Fibroblast of lung (primary cell): ENCODE measurements around the gene KRT40. TPM values are rescaled to one million over a fixed set of nuclear protein-coding genes. Genes with fewer than 3 reads are reported as not detected.

Source experiments
- DNase-seq, 2 donors: peaks; one replicate each; pipeline versions ENCODE4 v3.0.0 to v3.0.0-alpha.2; 2010; ENCODE audit warnings: low read depth in 2 of 2
- H2AFZ ChIP-seq: 2 replicates; pipeline ENCODE4 v1.5.1; 2012; ENCODE audit warnings: low read length, control low read depth, inconsistent platforms
- H3K27ac ChIP-seq: 2 replicates; pipeline ENCODE4 v1.5.1; 2011; ENCODE audit warnings: low read length, control low read depth; ENCODE audit not compliant: insufficient read depth
- H3K27me3 ChIP-seq: 2 replicates; pipeline ENCODE4 v1.5.1; 2011; ENCODE audit warnings: mild to moderate bottlenecking, low read length; ENCODE audit not compliant: control insufficient read depth, insufficient read depth
- H3K36me3 ChIP-seq: 2 replicates; pipeline ENCODE4 v1.5.1; 2011; ENCODE audit warnings: low read length; ENCODE audit not compliant: control insufficient read depth, insufficient read depth
- H3K4me1 ChIP-seq: 2 replicates; pipeline ENCODE4 v1.5.1; 2011; ENCODE audit warnings: low read length; ENCODE audit not compliant: control insufficient read depth, insufficient read depth; ENCODE audit errors: extremely low read depth
- H3K4me2 ChIP-seq: 2 replicates; pipeline ENCODE4 v1.5.1; 2011; ENCODE audit warnings: low read length, control low read depth; ENCODE audit not compliant: insufficient read depth; ENCODE audit errors: extremely low read depth
- H3K4me3 ChIP-seq, 4 experiments: fragments of 200-600 bp in 1 of 4; sonication (generic) in 1 of 4; replicated peaks in 1 of 4; 2 replicates each; pipeline ENCODE4 v1.5.1; 2011 to 2016; ENCODE audit warnings: low read length in 4 of 4, low read depth in 3 of 4, mild to moderate bottlenecking in 3 of 4, control low read depth in 2 of 4, inconsistent platforms in 1 of 4, mixed read lengths in 1 of 4; ENCODE audit not compliant: insufficient read depth in 1 of 4; ENCODE audit errors: control extremely low read depth in 1 of 4
- H3K79me2 ChIP-seq: 2 replicates; pipeline ENCODE4 v1.5.1; 2012; ENCODE audit warnings: mild to moderate bottlenecking, low read length, inconsistent platforms; ENCODE audit not compliant: control insufficient read depth, insufficient read depth
- H3K9ac ChIP-seq: 2 replicates; pipeline ENCODE4 v1.5.1; 2011; ENCODE audit warnings: mild to moderate bottlenecking, low read length, control low read depth; ENCODE audit not compliant: insufficient read depth
- H3K9me3 ChIP-seq: 2 replicates; pipeline ENCODE4 v1.5.1; 2012; ENCODE audit warnings: low read depth, low read length; ENCODE audit not compliant: control insufficient read depth, insufficient read depth
- H4K20me1 ChIP-seq: 2 replicates; pipeline ENCODE4 v1.5.1; 2011; ENCODE audit warnings: low read length; ENCODE audit not compliant: control insufficient read depth, insufficient read depth; ENCODE audit errors: extremely low read depth
- EZH2 ChIP-seq: IDR thresholded peaks from 2 replicates; pipeline ENCODE4 v1.5.1; 2012; ENCODE audit warnings: low read length, control low read depth, mild to moderate bottlenecking; ENCODE audit errors: missing control alignments
- polyA plus RNA-seq, 2 donors: library from polyadenylated mRNA; depleted of rRNA in 1 of 2; stranded (reverse) in 1 of 2; unstranded in 1 of 2; fragments of >200 nt; gene quantifications; 2 replicates each; pipeline ENCODE4 v1.2.1, GENCODE V29; 2011 to 2012; ENCODE audit warnings: missing spikeins in 1 of 2
- total RNA-seq: library from RNA; depleted of rRNA; stranded (reverse); fragments of >200 nt; gene quantifications from 2 replicates; pipeline ENCODE4 v1.2.1, GENCODE V29; 2014
- TF ChIP-seq, protein P1 (sequence below), 2 donors: IDR thresholded peaks in 1 of 2; conservative IDR thresholded peaks in 1 of 2; 1 replicate in 1 of 2; 2 replicates in 1 of 2; pipeline ENCODE4 v1.5.1; 2011 to 2012; ENCODE audit warnings: low read length in 2 of 2, control low read depth in 1 of 2, inconsistent platforms in 1 of 2, low read depth in 1 of 2, mild to moderate bottlenecking in 1 of 2

Gene KRT40
- total and polyA plus RNA-seq, 2 donors (not counting 1 experiment from before 2014, with no cell fraction given) = 0.05 TPM; not detected in 1

DNA sequence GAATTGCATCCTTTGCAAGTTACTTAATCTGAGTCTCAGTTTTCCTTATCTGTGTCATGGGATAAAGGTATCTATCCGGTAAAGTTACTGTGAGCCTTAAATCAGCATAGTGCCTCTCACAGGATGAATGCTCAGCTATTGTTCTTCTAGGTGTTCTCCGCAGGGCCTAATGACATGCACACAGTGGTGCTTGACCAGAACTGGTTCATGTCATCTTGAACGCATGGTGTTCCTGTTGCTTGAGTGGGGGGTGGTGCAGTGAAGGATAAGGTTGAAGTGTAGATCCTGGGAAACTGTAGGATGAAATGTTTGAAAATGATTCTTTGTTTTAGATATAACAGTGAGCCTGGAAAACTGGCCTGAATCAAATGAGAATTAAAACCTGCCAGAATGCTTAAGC, 4.0 kb downstream of the KRT40 start:
- Histone ChIP-seq H3K4me2 (no peak overlapping the region), H3K79me2 (no peaks in the 10 kb centered on the region), H3K4me3 (no peak overlapping the region), H3K9me3 (no peaks in the 10 kb centered on the region), H3K36me3 (no peaks in the 10 kb centered on the region), H3K27me3 (no peaks in the 10 kb centered on the region), H4K20me1 (no peaks in the 10 kb centered on the region), H3K9ac (no peak overlapping the region), H3K4me1 (peaks cover 6% of the 10 kb centered on the region), H2AFZ (no peak overlapping the region), H3K27ac (no peak overlapping the region)
- no peak for TF ChIP-seq EZH2
- TF ChIP-seq, protein P1, sequence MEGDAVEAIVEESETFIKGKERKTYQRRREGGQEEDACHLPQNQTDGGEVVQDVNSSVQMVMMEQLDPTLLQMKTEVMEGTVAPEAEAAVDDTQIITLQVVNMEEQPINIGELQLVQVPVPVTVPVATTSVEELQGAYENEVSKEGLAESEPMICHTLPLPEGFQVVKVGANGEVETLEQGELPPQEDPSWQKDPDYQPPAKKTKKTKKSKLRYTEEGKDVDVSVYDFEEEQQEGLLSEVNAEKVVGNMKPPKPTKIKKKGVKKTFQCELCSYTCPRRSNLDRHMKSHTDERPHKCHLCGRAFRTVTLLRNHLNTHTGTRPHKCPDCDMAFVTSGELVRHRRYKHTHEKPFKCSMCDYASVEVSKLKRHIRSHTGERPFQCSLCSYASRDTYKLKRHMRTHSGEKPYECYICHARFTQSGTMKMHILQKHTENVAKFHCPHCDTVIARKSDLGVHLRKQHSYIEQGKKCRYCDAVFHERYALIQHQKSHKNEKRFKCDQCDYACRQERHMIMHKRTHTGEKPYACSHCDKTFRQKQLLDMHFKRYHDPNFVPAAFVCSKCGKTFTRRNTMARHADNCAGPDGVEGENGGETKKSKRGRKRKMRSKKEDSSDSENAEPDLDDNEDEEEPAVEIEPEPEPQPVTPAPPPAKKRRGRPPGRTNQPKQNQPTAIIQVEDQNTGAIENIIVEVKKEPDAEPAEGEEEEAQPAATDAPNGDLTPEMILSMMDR (conservative IDR thresholded peaks at IDR 0.05 in 1 of 2, IDR thresholded peaks at IDR 0.05 in 1 of 2; ENCODE audit: low read depth in 1 of 2, low read length in 2 of 2) = no peak
- no peak for DNase-seq

DNA sequence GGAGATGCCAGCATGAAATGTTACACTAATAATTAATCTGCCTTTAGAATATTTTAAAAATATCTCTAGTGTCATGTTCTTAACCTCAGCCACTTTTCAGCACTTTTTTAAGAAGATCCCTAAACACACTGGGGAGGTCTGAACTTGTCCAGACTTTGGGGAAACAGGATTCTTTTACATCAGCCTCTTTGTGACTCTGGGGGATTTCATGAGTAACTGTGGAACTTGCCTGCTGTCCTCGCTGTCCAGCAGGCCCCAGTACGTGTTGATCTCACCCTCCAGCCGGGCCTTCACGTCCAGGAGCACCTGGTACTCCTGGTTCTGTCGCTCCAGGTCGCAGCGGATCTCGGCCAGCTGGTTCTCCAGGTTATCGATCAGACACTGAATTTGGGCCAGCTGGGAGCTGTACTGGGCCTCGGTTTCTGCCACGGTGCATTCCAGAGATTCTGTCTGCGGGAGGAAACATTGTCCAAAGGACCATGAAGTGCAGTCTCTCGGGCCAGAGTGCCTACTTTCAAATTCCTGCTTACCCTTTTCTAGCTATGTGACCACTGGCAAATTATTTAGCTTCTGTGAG, 5.5 kb downstream of the KRT40 start:
- Histone ChIP-seq H3K4me1 (peaks cover 6% of the 10 kb centered on the region), H3K27ac (no peak overlapping the region), H4K20me1 (no peaks in the 10 kb centered on the region), H3K4me2 (no peak overlapping the region), H3K9me3 (no peaks in the 10 kb centered on the region), H3K36me3 (no peaks in the 10 kb centered on the region), H3K4me3 (no peak overlapping the region), H2AFZ (no peak overlapping the region), H3K9ac (no peak overlapping the region), H3K27me3 (no peaks in the 10 kb centered on the region), H3K79me2 (no peaks in the 10 kb centered on the region)
- DNase-seq = no peak
- no peak for TF ChIP-seq EZH2
- TF ChIP-seq, protein P1 (conservative IDR thresholded peaks at IDR 0.05 in 1 of 2, IDR thresholded peaks at IDR 0.05 in 1 of 2; ENCODE audit: low read depth in 1 of 2, low read length in 2 of 2) = no peak

DNA sequence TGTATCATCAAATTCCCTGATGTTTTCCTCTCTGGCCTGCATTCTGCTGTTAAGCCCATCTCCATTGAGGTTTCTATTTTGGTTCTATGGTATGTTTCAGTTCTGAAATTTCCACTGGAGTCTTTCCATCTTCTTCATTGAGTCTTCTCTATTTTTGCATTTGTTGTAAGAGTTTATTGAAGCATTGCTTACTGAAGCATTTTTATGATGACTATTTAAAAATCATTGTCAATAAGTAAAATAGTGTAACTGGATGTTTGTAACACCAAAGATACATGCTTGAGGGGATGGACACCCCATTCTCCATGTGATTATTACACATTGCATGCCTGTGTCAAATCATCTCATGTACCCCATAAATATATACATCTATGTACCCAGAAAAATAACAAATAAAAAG, 8.6 kb downstream of the KRT40 start:
- H3K79me2 ChIP-seq = no peaks in the 10 kb centered on the region
- H3K27me3 ChIP-seq = no peaks in the 10 kb centered on the region
- H3K4me2 ChIP-seq = no peak overlapping the region
- no peak for DNase-seq
- H3K9ac ChIP-seq = no peak overlapping the region
- TF ChIP-seq EZH2 = no peak
- TF ChIP-seq, protein P1 (conservative IDR thresholded peaks at IDR 0.05 in 1 of 2, IDR thresholded peaks at IDR 0.05 in 1 of 2; ENCODE audit: low read depth in 1 of 2, low read length in 2 of 2) = no peak
- no peak overlapping the region for H3K27ac ChIP-seq
- no peak overlapping the region for H2AFZ ChIP-seq
- no peaks in the 10 kb centered on the region for H3K9me3 ChIP-seq
- no peak overlapping the region for H3K4me3 ChIP-seq
- H3K4me1 ChIP-seq = peaks cover 2% of the 10 kb centered on the region
- H3K36me3 ChIP-seq = no peaks in the 10 kb centered on the region
- no peaks in the 10 kb centered on the region for H4K20me1 ChIP-seq
